HepG2 (cell line): ENCODE measurements around the gene RNU1-1. TPM values are rescaled to one million over a fixed set of nuclear protein-coding genes. Genes with fewer than 3 reads are reported as not detected.

Source experiments
- ATF3 ChIP-seq: sonication (generic); formaldehyde crosslinking; IDR thresholded peaks from 2 replicates; pipeline ENCODE4 v1.4.0; 2020; ENCODE audit warnings: missing genetic modification reagents
- ATF7-NPFF ChIP-seq: sonication (generic); formaldehyde crosslinking; IDR thresholded peaks from 2 replicates; pipeline ENCODE4 v1.8.1; 2023; ENCODE audit warnings: mild to moderate bottlenecking, low read depth, missing genetic modification reagents, moderate library complexity
- DNMT1 ChIP-seq: sonication (generic); formaldehyde crosslinking; IDR thresholded peaks from 2 replicates; pipeline ENCODE4 v1.5.1; 2020; ENCODE audit warnings: mild to moderate bottlenecking, missing genetic modification reagents
- ISL2 ChIP-seq: sonication (generic); formaldehyde crosslinking; IDR thresholded peaks from 2 replicates; pipeline ENCODE4 v1.5.0; 2020; ENCODE audit warnings: missing genetic modification reagents
- ONECUT2 ChIP-seq: sonication (generic); formaldehyde crosslinking; IDR thresholded peaks from 2 replicates; pipeline ENCODE4 v1.4.0; 2020; ENCODE audit warnings: missing genetic modification reagents
- REL ChIP-seq: sonication (generic); formaldehyde crosslinking; conservative IDR thresholded peaks from 2 replicates; pipeline ENCODE4 v1.8.0; 2022; ENCODE audit warnings: mild to moderate bottlenecking, missing genetic modification reagents, moderate library complexity
- SPEN ChIP-seq: sonication (generic); formaldehyde crosslinking; IDR thresholded peaks from 2 replicates; pipeline ENCODE4 v1.5.1; 2020; ENCODE audit warnings: low read depth, mild to moderate bottlenecking, missing genetic modification reagents
- YY1 ChIP-seq: IDR thresholded peaks from 2 replicates; pipeline ENCODE4 v1.6.1; 2011; ENCODE audit warnings: low read length, low read depth, moderate library complexity, mild to moderate bottlenecking; ENCODE audit not compliant: insufficient read depth, insufficient replicate concordance
- ZFP91 ChIP-seq: sonication (generic); formaldehyde crosslinking; IDR thresholded peaks from 2 replicates; pipeline ENCODE4 v1.9.0; 2022; ENCODE audit warnings: missing genetic modification reagents, mild to moderate bottlenecking, borderline replicate concordance
- ZFX ChIP-seq: sonication (generic); formaldehyde crosslinking; IDR thresholded peaks from 2 replicates; pipeline ENCODE4 v1.4.0; 2020; ENCODE audit warnings: mild to moderate bottlenecking, low read depth, missing genetic modification reagents, moderate library complexity
- ZNF607 ChIP-seq: sonication (generic); formaldehyde crosslinking; IDR thresholded peaks from 2 replicates; pipeline ENCODE4 v1.5.1; 2020; ENCODE audit warnings: missing genetic modification reagents, mild to moderate bottlenecking, borderline replicate concordance
- ZNF616 ChIP-seq: sonication (generic); formaldehyde crosslinking; IDR thresholded peaks from 2 replicates; pipeline ENCODE4 v1.5.0; 2020; ENCODE audit warnings: low read depth, mild to moderate bottlenecking, missing genetic modification reagents
- ZNF761 ChIP-seq: sonication (generic); formaldehyde crosslinking; conservative IDR thresholded peaks from 2 replicates; pipeline ENCODE4 v1.4.0; 2020; ENCODE audit warnings: mild to moderate bottlenecking, missing genetic modification reagents
- polyA plus RNA-seq, 8 experiments: library from polyadenylated mRNA; depleted of rRNA in 3 of 8; stranded (reverse) in 7 of 8; unstranded in 1 of 8; fragments of >200 nt; fragmentation: Illumina TruSeq in 4 of 8; extraction: Trizol in 4 of 8; gene quantifications; 2 replicates each; pipeline versions ENCODE4 v1.2.1 to v1.2.3, GENCODE V29; 2011 to 2016; ENCODE audit warnings: low read depth in 4 of 8, missing spikeins in 1 of 8, mixed read lengths in 1 of 8; ENCODE audit not compliant: insufficient read depth in 1 of 8
- total RNA-seq, 5 experiments: library from RNA; depleted of rRNA; stranded (reverse); fragments of >200 nt; fragmentation: Illumina TruSeq; extraction: Trizol; gene quantifications; 2 replicates each; pipeline ENCODE4 v1.2.3, GENCODE V29; 2016; ENCODE audit warnings: low read depth in 1 of 5
- TF ChIP-seq, protein P1 (sequence below): sonication (generic); formaldehyde crosslinking; IDR thresholded peaks from 2 replicates; pipeline ENCODE4 v1.4.0; 2020; ENCODE audit warnings: missing genetic modification reagents
- TF ChIP-seq, protein P2 (sequence below): sonication (generic); formaldehyde crosslinking; IDR thresholded peaks from 2 replicates; pipeline ENCODE4 v1.4.0; 2020; ENCODE audit warnings: missing genetic modification reagents
- TF ChIP-seq, protein P3 (sequence below): IDR thresholded peaks from 2 replicates; pipeline ENCODE4 v1.6.1; 2016
- TF ChIP-seq, protein P4 (sequence below): IDR thresholded peaks from 2 replicates; pipeline ENCODE4 v1.6.1; 2018; ENCODE audit warnings: missing genetic modification reagents

The RNU1-1 gene
- total and polyA plus RNA-seq, 2 of the 13 experiments (the other 11 are each of a cell fraction or from before 2014, with no cell fraction given) = under 0.01 to 11,018 TPM

- TF ChIP-seq ZNF607 (CRISPR knock-in tag) = peak; percentile 61
- TF ChIP-seq ZNF616 (CRISPR knock-in tag) = no peak; the same call in 1 of the 2 replicates
- TF ChIP-seq, protein P1, sequence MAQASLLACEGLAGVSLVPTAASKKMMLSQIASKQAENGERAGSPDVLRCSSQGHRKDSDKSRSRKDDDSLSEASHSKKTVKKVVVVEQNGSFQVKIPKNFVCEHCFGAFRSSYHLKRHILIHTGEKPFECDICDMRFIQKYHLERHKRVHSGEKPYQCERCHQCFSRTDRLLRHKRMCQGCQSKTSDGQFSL (CRISPR knock-in tag) = peak; percentile 48; the same call in 1 of the 2 replicates
- no peak for TF ChIP-seq ATF3 (CRISPR knock-in tag)
- peak; percentile 65 for TF ChIP-seq YY1
- no peak for TF ChIP-seq ISL2 (CRISPR knock-in tag)
- TF ChIP-seq SPEN = peak; percentile 70
- TF ChIP-seq ONECUT2 (CRISPR knock-in tag) = no peak
- TF ChIP-seq, protein P2, sequence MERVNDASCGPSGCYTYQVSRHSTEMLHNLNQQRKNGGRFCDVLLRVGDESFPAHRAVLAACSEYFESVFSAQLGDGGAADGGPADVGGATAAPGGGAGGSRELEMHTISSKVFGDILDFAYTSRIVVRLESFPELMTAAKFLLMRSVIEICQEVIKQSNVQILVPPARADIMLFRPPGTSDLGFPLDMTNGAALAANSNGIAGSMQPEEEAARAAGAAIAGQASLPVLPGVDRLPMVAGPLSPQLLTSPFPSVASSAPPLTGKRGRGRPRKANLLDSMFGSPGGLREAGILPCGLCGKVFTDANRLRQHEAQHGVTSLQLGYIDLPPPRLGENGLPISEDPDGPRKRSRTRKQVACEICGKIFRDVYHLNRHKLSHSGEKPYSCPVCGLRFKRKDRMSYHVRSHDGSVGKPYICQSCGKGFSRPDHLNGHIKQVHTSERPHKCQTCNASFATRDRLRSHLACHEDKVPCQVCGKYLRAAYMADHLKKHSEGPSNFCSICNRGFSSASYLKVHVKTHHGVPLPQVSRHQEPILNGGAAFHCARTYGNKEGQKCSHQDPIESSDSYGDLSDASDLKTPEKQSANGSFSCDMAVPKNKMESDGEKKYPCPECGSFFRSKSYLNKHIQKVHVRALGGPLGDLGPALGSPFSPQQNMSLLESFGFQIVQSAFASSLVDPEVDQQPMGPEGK (CRISPR knock-in tag) = peak; percentile 70
- no peak for TF ChIP-seq DNMT1
- TF ChIP-seq ATF7-NPFF (CRISPR knock-in tag) = peak; percentile 79
- TF ChIP-seq ZFP91 (CRISPR knock-in tag) = no peak
- TF ChIP-seq ZFX (CRISPR knock-in tag) = peak; percentile 91
- peak; percentile 62; the same call in 1 of the 2 replicates for TF ChIP-seq ZNF761 (CRISPR knock-in tag)
- 0 out of 2 replicates have a peak, but pooled peaks have one; percentile 4 for TF ChIP-seq REL (CRISPR knock-in tag)
- TF ChIP-seq, protein P3, sequence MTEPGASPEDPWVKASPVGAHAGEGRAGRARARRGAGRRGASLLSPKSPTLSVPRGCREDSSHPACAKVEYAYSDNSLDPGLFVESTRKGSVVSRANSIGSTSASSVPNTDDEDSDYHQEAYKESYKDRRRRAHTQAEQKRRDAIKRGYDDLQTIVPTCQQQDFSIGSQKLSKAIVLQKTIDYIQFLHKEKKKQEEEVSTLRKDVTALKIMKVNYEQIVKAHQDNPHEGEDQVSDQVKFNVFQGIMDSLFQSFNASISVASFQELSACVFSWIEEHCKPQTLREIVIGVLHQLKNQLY (CRISPR knock-in tag) = no peak
- TF ChIP-seq, protein P4, sequence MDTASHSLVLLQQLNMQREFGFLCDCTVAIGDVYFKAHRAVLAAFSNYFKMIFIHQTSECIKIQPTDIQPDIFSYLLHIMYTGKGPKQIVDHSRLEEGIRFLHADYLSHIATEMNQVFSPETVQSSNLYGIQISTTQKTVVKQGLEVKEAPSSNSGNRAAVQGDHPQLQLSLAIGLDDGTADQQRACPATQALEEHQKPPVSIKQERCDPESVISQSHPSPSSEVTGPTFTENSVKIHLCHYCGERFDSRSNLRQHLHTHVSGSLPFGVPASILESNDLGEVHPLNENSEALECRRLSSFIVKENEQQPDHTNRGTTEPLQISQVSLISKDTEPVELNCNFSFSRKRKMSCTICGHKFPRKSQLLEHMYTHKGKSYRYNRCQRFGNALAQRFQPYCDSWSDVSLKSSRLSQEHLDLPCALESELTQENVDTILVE (CRISPR knock-in tag) = peak; percentile 50; the same call in 1 of the 2 replicates
Observed at GRCh38 chr1:16498573-16499413, 15.3 kb downstream of the RNU1-1 start (continued).
